Cardiac fibroblast (primary cell): Measurements from ENCODE around the gene TF.

Experiments
- DNase-seq, 2 donors: peaks; one replicate each; pipeline versions ENCODE4 v3.0.0 to v3.0.0-alpha.2; 2010; ENCODE audit warnings: low read depth in 2 of 2
- H3K4me3 ChIP-seq, 2 donors: replicated peaks in 1 of 2; 1 replicate in 1 of 2; 2 replicates in 1 of 2; pipeline ENCODE4 v1.5.1; 2011; ENCODE audit warnings: low read depth in 2 of 2, low read length in 2 of 2, mild to moderate bottlenecking in 2 of 2, moderate library complexity in 1 of 2
- CTCF ChIP-seq: IDR thresholded peaks from one replicate; pipeline ENCODE4 v1.5.1; 2011; ENCODE audit warnings: low read depth, mild to moderate bottlenecking, low read length, inconsistent platforms

TF gene

GRCh38 chr3:133788024-133788423, 41.8 kb downstream of the TF start:
- DNase-seq, result no peak
- no peak for TF ChIP-seq CTCF
- H3K4me3 ChIP-seq, result no peak overlapping the region

- no peak overlapping the region for H3K4me3 ChIP-seq
- TF ChIP-seq CTCF, result no peak
- peak in 1 of 2 donors; percentile 37 for DNase-seq
Measured at GRCh38 chr3:133792171-133792763, 46.1 kb downstream of the TF start.

GRCh38 chr3:133797396-133798105, 51.4 kb downstream of the TF start:
- TF ChIP-seq CTCF, result no peak
- no peak overlapping the region for H3K4me3 ChIP-seq
- no peak for DNase-seq

GRCh38 chr3:133799794-133800585, 53.8 kb downstream of the TF start:
- TF ChIP-seq CTCF, result no peak
- peak; percentile 7 to 55 for DNase-seq
- H3K4me3 ChIP-seq, result no peak overlapping the region

- TF ChIP-seq CTCF, result no peak
- no peak for DNase-seq
- no peak overlapping the region for H3K4me3 ChIP-seq
Measured at GRCh38 chr3:133803469-133803868, 57.3 kb downstream of the TF start.

GRCh38 chr3:133804896-133805295, 58.7 kb downstream of the TF start:
- H3K4me3 ChIP-seq, result no peak overlapping the region
- TF ChIP-seq CTCF, result no peak
- DNase-seq, result no peak
